ENCODE measurements around the gene DHDH.

Gene DHDH

GRCh38 chr19:48928164-48929025, 5.1 kb upstream of the DHDH start:
- no peak overlapping the region for H3K4me3 ChIP-seq (ENCODE audit: low read depth in 1 of 2, low read length in 2 of 2)
- H3K9me3 ChIP-seq (ENCODE audit: insufficient read depth, low read length, severe bottlenecking) = no peaks in the 10 kb centered on the region
- no peaks in the 10 kb centered on the region for H3K79me2 ChIP-seq (ENCODE audit: insufficient read depth, low read length)
- no peak overlapping the region for H2AFZ ChIP-seq (ENCODE audit: low read depth, low read length)
- ATAC-seq (ENCODE audit: insufficient read depth, low read depth) (no peak), DNase-seq (no peak)
- H3K36me3 ChIP-seq (ENCODE audit: insufficient read depth, low read length) = no peaks in the 10 kb centered on the region
- H3K4me2 ChIP-seq (ENCODE audit: insufficient read depth, low read length) = no peak overlapping the region
- H3K4me1 ChIP-seq (ENCODE audit: insufficient read depth, low read length) = peaks cover 3% of the 10 kb centered on the region
- peaks cover 7% of the 10 kb centered on the region for H3K27me3 ChIP-seq (ENCODE audit: insufficient read depth, low read length, poor library complexity)
- H3K27ac ChIP-seq (ENCODE audit: low read length) = no peak overlapping the region
- no peaks in the 10 kb centered on the region for H4K20me1 ChIP-seq (ENCODE audit: insufficient read depth, low read length)
- TF ChIP-seq EZH2 (IDR thresholded peaks at IDR 0.05; ENCODE audit: borderline replicate concordance, low read depth, low read length, severe bottlenecking) (no peak), CTCF (IDR thresholded peaks at IDR 0.05; ENCODE audit: borderline replicate concordance, extremely low read depth, low read length, poor library complexity, severe bottlenecking) (no peak)
- no peak overlapping the region for H3K9ac ChIP-seq (ENCODE audit: low read depth, low read length)

DNA sequence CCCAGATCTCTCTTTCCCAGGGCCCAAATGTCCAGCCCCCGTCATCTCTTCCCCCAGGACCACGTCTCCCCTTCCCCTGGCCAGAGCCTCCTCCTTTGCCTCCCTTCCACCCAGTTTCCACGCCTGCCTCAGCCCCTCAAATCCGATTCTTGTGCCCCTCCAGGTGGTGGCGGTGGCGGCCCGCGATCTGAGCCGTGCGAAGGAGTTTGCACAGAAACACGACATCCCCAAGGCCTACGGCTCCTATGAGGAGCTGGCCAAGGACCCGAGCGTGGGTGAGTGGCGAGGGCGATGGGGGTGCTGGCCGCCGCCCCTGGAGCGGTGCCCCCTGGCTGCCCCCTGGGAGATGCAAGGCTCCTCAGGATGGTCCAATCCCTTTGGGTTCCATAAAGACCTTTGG, 1.3 kb downstream of the DHDH start:
- H3K27ac ChIP-seq (ENCODE audit: low read length) = no peak overlapping the region
- DNase-seq (no peak), ATAC-seq (ENCODE audit: insufficient read depth, low read depth) (no peak)
- H3K9me3 ChIP-seq (ENCODE audit: insufficient read depth, low read length, severe bottlenecking) = no peaks in the 10 kb centered on the region
- H4K20me1 ChIP-seq (ENCODE audit: insufficient read depth, low read length) = no peaks in the 10 kb centered on the region
- H3K79me2 ChIP-seq (ENCODE audit: insufficient read depth, low read length) = no peaks in the 10 kb centered on the region
- H3K27me3 ChIP-seq (ENCODE audit: insufficient read depth, low read length, poor library complexity) = peaks cover 17% of the 10 kb centered on the region
- H3K9ac ChIP-seq (ENCODE audit: low read depth, low read length) = no peak overlapping the region
- no peak overlapping the region for H2AFZ ChIP-seq (ENCODE audit: low read depth, low read length)
- no peak overlapping the region for H3K4me3 ChIP-seq (ENCODE audit: low read depth in 1 of 2, low read length in 2 of 2)
- TF ChIP-seq CTCF (IDR thresholded peaks at IDR 0.05; ENCODE audit: borderline replicate concordance, extremely low read depth, low read length, poor library complexity, severe bottlenecking) (no peak), EZH2 (IDR thresholded peaks at IDR 0.05; ENCODE audit: borderline replicate concordance, low read depth, low read length, severe bottlenecking) (no peak)
- no peaks in the 10 kb centered on the region for H3K36me3 ChIP-seq (ENCODE audit: insufficient read depth, low read length)
- peaks cover 8% of the 10 kb centered on the region for H3K4me1 ChIP-seq (ENCODE audit: insufficient read depth, low read length)
- no peak overlapping the region for H3K4me2 ChIP-seq (ENCODE audit: insufficient read depth, low read length)

DNA sequence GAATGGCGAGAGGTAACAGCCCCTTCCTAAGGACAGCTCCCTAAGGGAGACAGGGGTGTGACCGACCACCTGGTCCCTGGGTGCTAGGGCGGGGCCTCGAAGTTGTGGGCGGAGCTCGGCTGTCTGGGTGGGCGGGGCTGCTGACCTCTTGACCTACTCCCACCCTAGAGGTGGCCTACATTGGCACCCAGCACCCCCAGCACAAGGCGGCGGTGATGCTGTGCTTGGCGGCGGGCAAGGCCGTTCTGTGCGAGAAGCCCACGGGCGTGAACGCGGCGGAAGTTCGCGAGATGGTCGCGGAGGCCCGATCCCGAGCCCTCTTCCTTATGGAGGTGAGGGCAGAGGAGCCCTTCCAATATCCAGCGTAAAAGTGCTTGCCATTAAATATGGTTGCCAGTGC, 2.4 kb downstream of the DHDH start:
- Histone ChIP-seq H3K27ac (ENCODE audit: low read length) (no peak overlapping the region), H3K9me3 (ENCODE audit: insufficient read depth, low read length, severe bottlenecking) (no peaks in the 10 kb centered on the region), H3K4me3 (ENCODE audit: low read depth in 1 of 2, low read length in 2 of 2) (no peak overlapping the region), H3K4me2 (ENCODE audit: insufficient read depth, low read length) (no peak overlapping the region), H3K9ac (ENCODE audit: low read depth, low read length) (no peak overlapping the region), H3K79me2 (ENCODE audit: insufficient read depth, low read length) (no peaks in the 10 kb centered on the region), H4K20me1 (ENCODE audit: insufficient read depth, low read length) (no peaks in the 10 kb centered on the region), H2AFZ (ENCODE audit: low read depth, low read length) (no peak overlapping the region), H3K27me3 (ENCODE audit: insufficient read depth, low read length, poor library complexity) (peaks cover 17% of the 10 kb centered on the region), H3K4me1 (ENCODE audit: insufficient read depth, low read length) (peaks cover 8% of the 10 kb centered on the region), H3K36me3 (ENCODE audit: insufficient read depth, low read length) (no peaks in the 10 kb centered on the region)
- TF ChIP-seq CTCF (IDR thresholded peaks at IDR 0.05; ENCODE audit: borderline replicate concordance, extremely low read depth, low read length, poor library complexity, severe bottlenecking) (no peak), EZH2 (IDR thresholded peaks at IDR 0.05; ENCODE audit: borderline replicate concordance, low read depth, low read length, severe bottlenecking) (no peak)
- DNase-seq (no peak), ATAC-seq (ENCODE audit: insufficient read depth, low read depth) (no peak)

Measured in DND-41 (cell line).